Epithelial cell of proximal tubule (primary cell): ENCODE measurements around the gene COL4A2. TPM values are rescaled to one million over a fixed set of nuclear protein-coding genes. Genes with fewer than 3 reads are reported as not detected.

Experiments used
- DNase-seq: peaks from one replicate; pipeline ENCODE4 v3.0.0-alpha.2; 2011; ENCODE audit warnings: low read depth
- H3K4me3 ChIP-seq: 2 replicates; pipeline ENCODE4 v1.5.1; 2011; ENCODE audit warnings: low read depth, mild to moderate bottlenecking, low read length
- CTCF ChIP-seq: conservative IDR thresholded peaks from 2 replicates; pipeline ENCODE4 v1.5.1; 2012; ENCODE audit warnings: low read depth, mild to moderate bottlenecking, low read length
- total RNA-seq: library from RNA; depleted of rRNA; stranded (reverse); fragments of >200 nt; gene quantifications from 2 replicates; pipeline ENCODE4 v1.2.3, GENCODE V29; 2015

The COL4A2 gene
- total RNA-seq, 1 donor from 2014 or later = 728 TPM

DNA sequence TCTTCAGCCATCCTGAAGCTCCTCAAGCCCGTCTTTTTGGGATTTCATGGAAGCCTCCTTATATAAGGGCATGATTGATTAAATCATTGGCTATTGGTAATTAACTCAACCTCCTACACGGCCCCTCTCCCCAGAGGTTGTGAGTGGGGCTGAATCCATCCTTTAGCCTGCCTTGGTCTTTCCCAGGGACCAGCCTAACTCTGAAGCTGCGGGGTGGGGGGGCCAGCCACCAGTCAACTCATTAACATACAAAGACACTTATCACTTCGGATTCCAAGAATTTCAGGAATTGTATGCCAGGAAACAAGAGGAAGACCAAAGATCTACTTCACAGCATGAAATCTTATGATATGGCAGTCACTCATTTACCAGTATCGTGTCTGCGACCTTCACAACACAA lies 10.1 kb upstream of the COL4A2 start:
- no peak overlapping the region for H3K4me3 ChIP-seq
- no peak for DNase-seq
- TF ChIP-seq CTCF = no peak

DNA sequence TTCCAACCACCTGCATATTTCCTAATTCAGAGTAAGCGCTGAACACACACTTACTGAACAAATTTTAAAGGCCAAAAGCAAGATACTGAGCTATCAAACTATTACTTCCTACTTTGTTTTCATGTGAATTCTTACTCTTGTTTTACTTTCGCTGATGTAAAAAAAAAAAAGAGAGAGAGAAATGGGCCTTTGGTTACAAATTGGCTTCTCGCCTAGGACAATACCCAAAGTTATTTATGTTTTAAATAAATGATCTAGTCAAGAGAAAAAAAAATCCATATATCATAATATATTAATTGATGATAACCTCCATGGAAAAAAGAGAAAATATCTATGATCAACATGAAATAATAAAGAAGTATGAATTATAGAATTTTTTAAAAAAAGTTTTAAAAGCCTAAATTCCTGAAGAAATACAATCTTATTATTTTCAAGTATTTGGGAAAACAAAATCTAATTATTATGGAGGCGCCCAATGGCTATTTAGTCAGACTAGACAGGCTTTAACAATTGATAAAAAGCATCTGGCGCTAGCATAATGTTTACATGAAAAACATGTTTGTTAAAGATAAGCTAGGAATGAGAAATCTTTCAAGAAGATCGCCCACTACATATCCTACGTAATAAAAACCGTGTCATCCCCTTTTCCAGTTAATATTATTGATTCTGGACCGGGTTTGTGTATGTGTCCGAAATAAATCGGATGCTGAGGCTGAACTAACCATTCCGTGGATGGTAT lies 9.1 kb upstream of the COL4A2 start:
- H3K4me3 ChIP-seq = no peak overlapping the region
- DNase-seq = no peak
- no peak for TF ChIP-seq CTCF

DNA sequence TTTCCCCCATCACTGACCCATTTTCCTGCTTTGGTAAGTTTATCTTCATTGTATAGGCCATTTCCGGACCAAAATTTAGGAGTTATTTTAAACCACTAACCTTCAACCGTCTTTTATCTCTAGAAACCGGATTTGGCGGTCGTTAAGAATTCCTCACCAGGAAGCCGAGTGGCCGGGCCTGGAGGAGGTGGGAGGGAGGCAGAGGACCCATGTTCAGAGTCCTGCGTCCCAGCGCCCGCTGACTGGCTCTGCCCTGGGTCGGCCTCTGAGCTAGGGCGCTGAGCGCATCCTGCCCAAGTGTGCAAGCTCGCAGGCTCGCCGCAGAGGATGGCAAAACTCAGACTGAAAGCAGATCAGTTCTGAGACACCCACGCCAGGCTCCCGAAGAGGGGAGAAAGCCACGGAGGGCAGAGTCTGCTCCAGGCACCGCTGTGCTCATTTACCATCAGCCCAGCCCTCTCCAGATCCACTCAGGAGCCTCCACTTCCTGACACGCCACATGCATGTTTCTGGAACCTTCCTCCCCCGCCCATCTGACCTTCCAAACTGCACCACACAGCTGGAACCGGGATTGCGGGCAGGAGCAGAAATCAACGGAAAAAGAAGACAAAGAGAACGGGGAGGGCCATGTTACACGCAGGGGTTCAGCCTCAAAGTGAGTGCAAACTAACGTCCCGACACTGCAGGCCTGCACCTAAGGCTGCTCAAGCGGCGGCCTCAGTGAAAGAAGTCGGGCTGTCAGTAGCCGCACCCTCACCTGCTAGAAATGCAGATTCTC lies 8.4 kb upstream of the COL4A2 start:
- TF ChIP-seq CTCF = no peak
- no peak overlapping the region for H3K4me3 ChIP-seq
- DNase-seq = no peak

DNA sequence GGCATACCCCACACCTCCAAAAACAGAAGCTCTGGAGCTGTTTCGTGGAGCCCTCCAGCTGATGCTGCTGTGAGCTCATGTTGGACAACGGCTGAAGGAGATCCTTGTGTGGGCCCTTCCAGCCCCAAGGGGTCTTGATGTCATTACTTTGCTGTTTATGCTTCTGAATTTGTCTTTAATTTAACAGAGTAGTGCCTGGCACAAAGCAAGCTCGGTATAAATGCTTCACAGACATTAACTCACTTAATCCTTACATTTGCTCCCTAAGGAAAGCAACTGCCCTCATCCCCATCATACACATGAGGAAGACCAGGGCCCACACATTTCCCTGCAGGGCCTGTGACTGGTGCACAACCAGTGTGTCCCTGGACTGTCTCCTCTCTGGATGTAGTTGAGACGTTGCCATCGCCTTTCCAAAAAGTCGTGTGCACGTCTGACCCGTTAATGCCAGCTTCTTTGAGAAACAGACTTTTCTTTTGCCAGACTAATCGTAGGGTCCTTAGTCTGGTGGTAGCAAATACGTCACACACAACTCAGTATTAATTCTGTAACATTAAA lies 7.7 kb upstream of the COL4A2 start:
- DNase-seq = no peak
- H3K4me3 ChIP-seq = no peak overlapping the region
- TF ChIP-seq CTCF = no peak

DNA sequence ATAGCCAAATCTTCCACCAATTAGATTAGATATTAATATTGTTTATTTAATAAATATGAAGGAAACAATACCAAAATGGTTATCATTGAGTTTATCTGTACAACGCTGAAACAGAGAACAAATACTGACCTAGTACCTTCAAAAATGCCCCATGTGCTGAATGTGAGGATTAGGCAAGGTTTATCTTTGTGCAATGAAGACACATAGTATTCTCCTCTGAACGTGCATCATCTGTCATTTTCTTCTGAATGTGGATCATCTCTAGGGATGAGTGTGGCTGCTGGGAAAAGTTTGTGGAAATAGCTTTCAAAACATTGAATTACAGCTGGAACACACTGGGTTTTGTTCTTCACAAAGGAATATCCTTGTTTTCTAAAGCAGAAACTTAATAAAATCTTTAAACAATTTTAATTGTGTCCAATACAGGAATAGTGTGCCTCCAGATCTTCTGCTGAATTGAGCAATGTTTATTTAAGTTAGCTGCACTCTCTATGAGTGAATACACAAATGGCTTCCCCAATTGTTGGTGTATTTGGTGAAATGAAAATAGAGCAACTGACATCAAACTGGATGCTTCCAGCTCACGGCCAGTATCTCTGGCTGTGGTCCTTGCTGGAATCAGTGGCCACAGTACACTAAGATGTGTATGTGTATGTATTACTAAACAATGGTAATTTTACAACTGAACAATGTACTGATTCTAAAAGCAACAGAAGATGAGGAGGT lies 6.8 kb upstream of the COL4A2 start:
- no peak overlapping the region for H3K4me3 ChIP-seq
- TF ChIP-seq CTCF = no peak
- DNase-seq = no peak

DNA sequence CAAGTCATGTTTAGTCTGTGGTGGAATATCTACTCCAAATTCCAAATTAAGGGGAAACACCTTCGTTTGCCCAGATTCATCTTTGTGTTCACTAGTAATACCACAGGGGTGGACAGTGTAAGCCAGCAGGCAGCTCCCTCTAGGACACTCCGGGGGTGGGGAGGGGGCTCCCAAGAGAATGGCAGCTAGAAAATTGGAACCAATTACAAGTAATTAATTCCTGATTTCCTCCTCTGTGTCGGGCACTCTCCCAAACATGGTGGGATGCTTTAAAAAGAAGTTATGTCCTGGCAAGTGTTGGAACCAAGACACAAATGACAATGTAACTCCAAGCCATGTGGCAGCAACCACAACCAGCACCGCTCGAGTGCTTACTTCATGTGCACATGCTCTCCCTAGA lies 6.0 kb upstream of the COL4A2 start:
- H3K4me3 ChIP-seq = no peak overlapping the region
- no peak for TF ChIP-seq CTCF
- no peak for DNase-seq
